GM18861 (cell line): Measurements from ENCODE around the gene MSI2.
"Not testable (repeated sequence)": the region's sequence is repeated elsewhere in the genome, so short reads cannot be mapped to it uniquely, and the experiment has no call there.

Source experiments
- ATAC-seq: cut with Tn5 transposase; IDR thresholded peaks from one replicate; pipeline ENCODE4 v1.9.1; 2021; ENCODE audit not compliant: unreplicated experiment

Gene MSI2

GRCh38 chr17:57288773-57289121 is 32.4 kb downstream of the MSI2 start:
- no peak for ATAC-seq

- no peak for ATAC-seq
These were observed 32.8 kb downstream of the MSI2 start for GRCh38 chr17:57289130-57289529.

DNA sequence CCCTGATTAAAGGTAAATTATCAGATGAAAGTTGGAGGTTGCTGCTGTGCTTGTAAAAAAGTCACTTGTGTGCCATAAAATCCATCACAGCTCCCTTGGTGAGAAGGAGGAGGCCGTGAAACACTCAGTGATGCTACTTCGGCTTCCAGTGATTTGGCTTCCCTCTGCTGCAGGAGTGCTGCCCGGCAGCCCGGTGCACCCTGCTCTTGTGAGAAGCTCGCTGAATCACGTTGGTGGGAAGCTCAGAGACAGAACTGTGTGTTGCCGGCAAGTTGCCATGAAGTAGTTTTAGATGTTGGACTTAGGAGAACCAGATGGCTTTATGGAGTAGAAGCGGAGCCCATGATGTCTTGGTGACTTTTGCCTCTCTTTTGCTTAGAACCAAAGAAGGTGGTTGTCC is 33.3 kb downstream of the MSI2 start:
- ATAC-seq, result no peak

- ATAC-seq, result no peak
These were observed 34.7 kb downstream of the MSI2 start for GRCh38 chr17:57290981-57291380.

GRCh38 chr17:57292091-57292490 is 35.8 kb downstream of the MSI2 start:
- no peak for ATAC-seq

DNA sequence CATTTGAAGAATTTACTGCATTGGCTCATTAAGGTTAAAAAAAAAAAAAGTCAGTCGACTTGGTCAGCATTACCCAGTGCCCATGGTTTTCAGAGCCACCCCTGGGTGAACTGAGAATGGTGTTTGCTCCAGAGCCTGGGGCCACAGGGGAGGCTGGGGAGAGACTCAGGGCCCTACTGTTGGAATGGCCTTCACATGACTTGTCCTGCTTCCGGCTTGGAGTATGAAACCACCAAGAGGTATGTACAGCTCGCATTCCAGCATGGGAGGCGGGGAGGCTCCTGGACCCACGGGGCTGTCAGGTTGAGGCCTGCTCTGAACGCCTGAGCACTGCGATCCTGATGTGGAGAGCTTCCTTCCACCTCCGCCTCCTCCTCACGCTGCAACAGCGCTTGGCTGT is 36.8 kb downstream of the MSI2 start:
- ATAC-seq, result no peak

DNA sequence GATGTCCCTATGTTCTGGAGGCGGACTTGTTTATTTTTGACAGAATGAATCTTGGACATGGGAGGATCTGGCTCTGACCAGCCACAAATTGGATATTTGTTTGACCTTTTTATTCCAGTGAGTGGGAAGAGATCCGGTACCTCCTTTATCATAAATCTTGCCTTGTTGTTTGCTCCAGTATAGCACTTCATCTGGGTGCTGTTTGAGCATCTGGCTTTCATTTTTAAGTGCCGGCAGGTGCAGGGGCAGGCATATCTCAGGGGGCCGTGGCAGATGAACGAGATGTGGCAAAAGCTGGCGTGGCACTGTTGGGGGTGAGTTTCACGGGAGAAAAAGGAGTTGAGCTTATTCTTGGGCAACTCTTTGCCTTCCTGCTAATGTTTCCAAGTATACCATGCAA is 37.8 kb downstream of the MSI2 start:
- ATAC-seq, result no peak

DNA sequence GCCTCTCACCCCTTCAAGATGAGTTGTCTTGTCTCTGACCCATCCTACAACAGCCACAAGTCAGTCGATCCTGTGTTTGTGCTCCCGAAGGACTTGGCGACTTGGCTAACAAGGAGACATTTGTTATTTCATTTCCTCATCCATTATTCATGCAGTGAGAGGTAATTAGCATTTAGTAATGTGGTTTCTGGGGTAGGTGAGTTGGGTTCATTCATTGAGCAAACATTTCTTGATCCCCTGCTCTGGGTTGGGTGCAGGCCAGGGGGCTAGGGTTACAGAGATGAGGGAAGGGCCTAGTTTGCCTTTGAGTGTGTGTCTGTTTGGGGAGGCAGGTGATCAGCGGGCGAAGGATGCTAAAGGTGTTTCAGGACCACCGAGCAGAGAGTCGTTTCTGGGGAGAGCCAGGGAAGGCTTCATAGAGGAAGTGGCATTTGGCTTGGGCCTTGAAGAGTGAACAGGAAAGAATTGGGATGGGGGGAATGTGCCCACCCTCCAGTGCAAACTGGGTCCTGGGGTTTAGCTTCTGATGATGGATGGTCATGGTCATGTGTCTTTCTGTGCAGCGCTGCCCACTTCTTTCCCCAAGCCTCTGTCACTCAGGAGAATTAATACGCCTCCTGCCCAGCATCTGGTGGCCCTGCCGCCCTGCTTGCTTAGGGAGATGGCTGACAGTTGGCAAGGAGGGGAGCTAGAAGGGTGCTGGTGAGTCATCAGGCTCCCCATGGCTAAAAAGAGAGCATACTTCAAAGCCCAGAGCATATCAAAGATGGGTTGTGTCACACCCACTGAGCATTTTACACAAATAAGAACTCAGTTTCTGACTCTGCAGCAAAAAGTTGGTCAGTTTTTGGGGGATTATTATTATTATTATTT is 38.5 kb downstream of the MSI2 start:
- no peak for ATAC-seq

- ATAC-seq, result no peak
These were observed 39.3 kb downstream of the MSI2 start for GRCh38 chr17:57295526-57296023.

DNA sequence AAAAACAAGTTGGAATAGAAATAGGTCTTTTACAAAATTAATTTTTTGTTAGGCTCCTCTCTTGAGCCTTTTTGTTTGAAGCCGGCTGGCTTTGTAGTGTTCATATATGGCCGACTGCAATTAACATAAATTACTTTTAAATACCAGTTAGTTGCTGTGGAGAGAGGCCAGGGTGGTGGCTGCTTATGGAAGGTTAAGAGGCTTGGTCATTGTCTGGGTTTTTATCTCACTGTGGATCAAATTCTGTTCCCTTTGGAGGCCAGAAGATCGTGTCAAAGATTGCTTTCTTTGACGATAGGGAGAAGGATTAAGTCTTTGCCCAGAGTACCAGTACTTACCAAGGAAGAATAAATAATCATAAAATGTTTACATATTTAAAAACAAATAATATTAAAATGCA is 39.9 kb downstream of the MSI2 start:
- no peak for ATAC-seq

DNA sequence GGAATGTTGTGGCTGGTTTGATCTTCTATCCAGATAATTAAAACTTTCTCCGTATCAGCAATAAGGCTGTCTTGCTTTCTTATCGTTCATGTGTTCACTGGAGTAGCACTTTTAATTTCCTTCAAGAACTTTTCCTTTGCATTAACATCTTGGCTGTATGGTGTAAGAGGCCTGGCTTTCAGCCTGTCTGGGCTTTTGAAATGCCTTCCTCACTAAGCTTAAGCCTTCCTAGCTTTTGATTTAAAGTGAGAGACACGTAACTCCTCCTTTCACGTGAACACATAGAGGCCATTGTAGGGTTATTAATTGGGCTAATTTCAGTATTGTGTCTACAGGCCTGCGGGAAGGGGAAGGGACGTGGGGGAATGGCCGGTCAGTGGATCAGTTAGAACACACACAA is 42.9 kb downstream of the MSI2 start:
- no peak for ATAC-seq

DNA sequence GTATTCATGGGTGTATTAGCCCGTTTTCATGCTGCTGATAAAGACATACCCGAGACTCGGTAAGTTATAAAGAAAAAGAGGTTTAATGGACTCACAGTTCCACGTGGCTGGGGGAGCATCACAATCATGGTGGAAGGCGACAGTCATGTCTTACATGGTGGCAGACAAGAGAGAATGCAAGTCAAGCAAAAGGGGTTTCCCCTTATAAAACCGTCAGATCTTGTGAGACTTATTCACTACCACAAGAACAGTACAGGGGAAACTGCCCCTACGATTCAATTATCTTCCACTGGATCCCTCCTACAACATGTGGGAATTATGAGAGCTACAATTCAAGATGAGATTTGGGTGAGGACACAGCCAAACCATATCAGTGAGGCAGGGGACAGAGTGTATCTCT is 44.3 kb downstream of the MSI2 start:
- ATAC-seq, result not testable (repeated sequence)

GRCh38 chr17:57302690-57303465 is 46.6 kb downstream of the MSI2 start:
- ATAC-seq, result no peak

DNA sequence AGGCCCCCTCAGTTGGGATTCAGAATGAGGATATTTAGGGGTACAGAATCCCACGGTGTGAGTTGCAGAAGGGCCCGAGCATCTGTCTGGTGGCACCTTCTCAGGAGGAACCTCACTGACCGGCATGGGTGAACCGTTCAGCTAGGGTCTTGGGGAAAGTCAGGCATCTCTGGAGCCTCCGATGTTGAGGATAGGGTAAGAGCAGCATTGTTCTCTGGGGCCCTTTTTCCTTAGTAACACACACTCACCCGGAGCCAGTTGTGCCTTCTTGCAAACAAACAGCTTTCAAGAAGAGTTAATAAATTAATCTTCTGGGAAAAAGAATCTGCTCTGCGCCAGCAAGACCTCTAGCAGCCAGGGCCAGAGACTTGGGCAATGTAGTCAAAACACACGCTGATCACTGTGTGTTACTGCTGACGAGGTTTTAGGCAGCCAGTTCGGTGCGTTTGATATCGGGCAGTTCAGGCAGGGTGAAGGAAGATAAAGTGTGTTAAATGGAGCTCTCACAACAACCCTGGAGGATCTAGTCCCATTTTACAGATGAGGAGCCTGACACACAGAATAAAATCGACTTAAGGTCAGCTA is 48.9 kb downstream of the MSI2 start:
- no peak for ATAC-seq

- ATAC-seq, result no peak
These were observed 49.7 kb downstream of the MSI2 start for GRCh38 chr17:57305908-57306504.

DNA sequence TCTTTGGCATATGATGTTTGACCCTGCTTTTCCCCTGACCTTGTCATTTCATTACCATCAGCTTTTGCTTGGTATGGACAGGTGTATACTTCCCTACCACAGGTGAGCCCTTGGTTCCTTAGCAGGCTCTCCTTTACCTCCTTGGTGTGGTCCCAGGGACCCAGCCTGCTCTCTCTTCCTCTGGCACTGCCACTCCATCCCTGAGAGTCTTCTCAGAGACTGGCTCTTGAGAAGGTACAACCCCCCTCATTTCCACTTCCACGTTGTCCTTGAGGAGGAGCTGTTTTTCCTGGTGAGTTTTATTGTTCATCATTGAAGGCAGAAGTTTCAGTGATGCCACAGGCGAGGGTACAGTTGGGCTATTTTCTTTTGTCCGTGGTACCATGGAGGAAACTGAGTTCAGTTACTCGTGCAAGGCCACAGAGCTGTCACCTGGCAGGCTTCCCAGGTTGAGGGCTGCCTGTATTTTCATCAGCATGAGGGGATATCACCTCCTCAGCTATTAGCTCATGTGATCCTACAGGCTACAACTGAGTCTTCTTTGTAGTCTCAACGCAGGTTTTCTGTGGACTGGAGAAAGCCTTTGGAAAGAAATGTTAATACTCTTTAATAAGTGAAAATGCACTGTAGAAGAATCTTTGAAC is 52.3 kb downstream of the MSI2 start:
- no peak for ATAC-seq

DNA sequence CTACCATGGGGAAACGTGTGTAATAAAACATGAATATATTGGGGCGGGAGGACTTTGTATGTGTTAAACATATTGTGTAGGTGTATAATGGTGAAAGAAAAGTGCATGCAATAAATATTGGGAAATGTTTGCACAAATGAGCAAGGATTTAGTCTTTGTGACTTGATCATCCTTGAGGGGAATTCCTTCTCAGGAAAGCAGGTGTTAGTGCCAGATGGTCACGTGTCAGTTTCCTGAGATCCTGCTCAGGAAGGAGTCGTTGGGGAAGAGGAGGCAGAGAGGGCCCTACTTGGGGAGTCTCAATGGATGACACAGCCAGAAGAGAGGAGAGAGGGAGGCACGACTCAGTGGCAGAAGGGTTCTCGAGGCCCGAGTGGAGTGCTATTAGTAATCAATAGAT is 53.2 kb downstream of the MSI2 start:
- no peak for ATAC-seq

- ATAC-seq, result no peak
These were observed 55.2 kb downstream of the MSI2 start for GRCh38 chr17:57311281-57312216.

DNA sequence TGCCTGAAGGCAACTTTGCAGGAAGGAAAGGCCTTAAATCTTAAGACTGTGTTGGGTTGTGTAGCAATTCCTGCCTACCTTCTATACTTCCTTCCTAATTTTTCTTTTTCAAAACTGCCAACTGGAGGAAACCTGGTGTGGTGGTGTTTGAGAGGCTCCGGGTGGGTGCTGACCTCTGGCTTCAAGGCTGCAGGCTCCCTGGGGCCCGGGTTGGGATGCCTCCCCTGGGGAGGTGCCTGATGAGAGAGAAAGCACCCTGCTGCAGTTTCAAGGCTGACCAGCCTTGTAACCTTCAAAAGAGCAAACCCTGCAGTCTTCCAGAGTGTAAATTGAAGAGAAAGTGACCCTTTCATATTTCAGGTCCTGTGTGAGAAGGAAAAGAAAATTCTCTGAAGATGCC is 55.9 kb downstream of the MSI2 start:
- ATAC-seq, result no peak
